SHP77 treated with DMSO at 0.1 percent for 48 hours (cell line): Measurements from ENCODE around the gene KIAA0232.

Experiments used
- DNase-seq: peaks from one replicate; lab custom pipeline; 2025; lab: John Stamatoyannopoulos, UW

Gene KIAA0232

GRCh38 chr4:6917461-6918271 lies 135.1 kb downstream of the KIAA0232 start:
- peak; percentile 88 for DNase-seq

GRCh38 chr4:6918338-6918737 lies 135.8 kb downstream of the KIAA0232 start:
- DNase-seq, result no peak

- DNase-seq, result no peak
Observed at GRCh38 chr4:6920171-6920570, 137.6 kb downstream of the KIAA0232 start.

- no peak for DNase-seq
Observed at GRCh38 chr4:6923507-6923906, 141.0 kb downstream of the KIAA0232 start.

GRCh38 chr4:6924361-6924779 lies 141.8 kb downstream of the KIAA0232 start:
- DNase-seq, result no peak

- DNase-seq, result no peak
Observed at GRCh38 chr4:6925357-6925836, 142.9 kb downstream of the KIAA0232 start.

- no peak for DNase-seq
Observed at GRCh38 chr4:6926081-6926480, 143.6 kb downstream of the KIAA0232 start.

- DNase-seq, result no peak
Observed at GRCh38 chr4:6926681-6927478, 144.4 kb downstream of the KIAA0232 start.

GRCh38 chr4:6928081-6928480 lies 145.6 kb downstream of the KIAA0232 start:
- DNase-seq, result no peak

- DNase-seq, result no peak
Observed at GRCh38 chr4:6929339-6929811, 146.8 kb downstream of the KIAA0232 start.

GRCh38 chr4:6929812-6930464 lies 147.4 kb downstream of the KIAA0232 start:
- no peak for DNase-seq

GRCh38 chr4:6932475-6932874 lies 149.9 kb downstream of the KIAA0232 start:
- DNase-seq, result no peak

- DNase-seq, result no peak
Observed at GRCh38 chr4:6932918-6933317, 150.4 kb downstream of the KIAA0232 start.
